HG03432 (cell line): ENCODE measurements around the gene NCS1.
"Not testable (repeated sequence)": the region's sequence is repeated elsewhere in the genome, so short reads cannot be mapped to it uniquely, and the experiment has no call there.

Experiments
- ATAC-seq: cut with Tn5 transposase; IDR thresholded peaks from one replicate; pipeline ENCODE4 v1.9.1; 2021; ENCODE audit warnings: mild to moderate bottlenecking, moderate library complexity; ENCODE audit not compliant: unreplicated experiment

The NCS1 gene

GRCh38 chr9:130259044-130259443, 86.8 kb downstream of the NCS1 start:
- ATAC-seq, result no peak

DNA sequence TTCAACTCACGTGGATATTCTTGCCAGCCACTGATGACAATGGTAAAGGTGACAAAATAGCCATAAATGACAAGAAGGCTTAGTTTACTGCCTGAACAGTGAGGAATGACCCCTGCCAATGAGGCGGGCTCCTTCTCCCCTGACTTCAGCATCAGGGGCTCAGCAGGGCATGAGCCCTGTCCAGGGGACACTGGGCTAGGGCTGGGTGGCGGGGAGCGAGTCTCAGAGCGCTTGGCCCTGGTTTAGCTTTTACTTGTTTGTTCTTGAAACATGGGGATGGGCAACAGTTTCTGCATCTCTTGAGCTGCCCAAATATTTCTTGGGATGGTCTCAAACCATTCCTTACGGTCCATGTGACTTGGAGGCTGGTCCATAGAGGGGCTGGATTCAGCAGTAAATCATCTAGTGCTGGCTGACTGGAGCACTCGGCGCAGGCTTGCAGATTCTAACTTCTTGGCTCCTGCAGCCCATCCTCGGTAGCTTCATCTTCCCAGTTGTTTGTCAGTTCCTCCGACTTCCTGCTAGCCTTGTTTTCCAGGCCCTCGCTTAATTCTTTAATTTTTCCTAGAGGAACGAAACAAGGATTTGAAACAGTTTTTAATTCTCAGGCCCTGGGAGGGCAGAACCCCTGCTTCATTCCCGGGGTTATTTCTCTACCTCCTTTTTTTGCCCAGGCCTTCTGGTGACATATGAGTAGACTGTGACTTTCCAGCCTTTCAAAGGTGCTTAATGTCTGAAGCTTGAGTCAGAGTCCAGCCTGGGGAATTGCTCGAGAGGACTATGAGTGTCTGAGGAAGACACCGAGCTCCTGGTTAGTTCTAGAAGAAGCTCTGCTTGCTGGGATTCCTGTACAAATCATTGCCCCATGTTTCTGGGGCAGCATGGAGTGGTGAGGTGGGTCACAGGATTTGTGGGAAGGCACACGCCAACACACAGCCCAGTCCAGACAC, 88.9 kb downstream of the NCS1 start:
- no peak for ATAC-seq

- no peak for ATAC-seq
These were observed 90.0 kb downstream of the NCS1 start for GRCh38 chr9:130262061-130262745.

DNA sequence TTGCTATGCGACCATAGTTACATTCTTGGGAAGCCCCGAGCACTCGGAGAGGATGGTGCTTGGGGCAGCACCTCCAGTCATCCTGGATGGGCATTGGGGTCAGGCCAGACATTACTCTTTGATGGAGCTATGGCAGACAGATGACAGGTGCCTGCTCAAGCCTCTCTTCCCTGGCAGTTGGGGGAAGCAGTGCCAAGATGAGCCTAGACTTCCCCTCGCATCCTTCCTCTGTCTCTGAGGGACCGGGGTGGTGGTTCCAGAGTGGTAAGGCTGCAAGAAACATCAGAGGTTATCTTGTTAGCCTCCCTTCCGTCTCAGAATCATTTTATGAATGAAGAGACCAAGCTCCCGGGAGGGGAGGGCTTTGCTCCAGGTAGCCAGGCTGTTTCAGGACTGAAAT, 90.6 kb downstream of the NCS1 start:
- ATAC-seq, result no peak

GRCh38 chr9:130263601-130264413, 91.6 kb downstream of the NCS1 start:
- no peak for ATAC-seq

DNA sequence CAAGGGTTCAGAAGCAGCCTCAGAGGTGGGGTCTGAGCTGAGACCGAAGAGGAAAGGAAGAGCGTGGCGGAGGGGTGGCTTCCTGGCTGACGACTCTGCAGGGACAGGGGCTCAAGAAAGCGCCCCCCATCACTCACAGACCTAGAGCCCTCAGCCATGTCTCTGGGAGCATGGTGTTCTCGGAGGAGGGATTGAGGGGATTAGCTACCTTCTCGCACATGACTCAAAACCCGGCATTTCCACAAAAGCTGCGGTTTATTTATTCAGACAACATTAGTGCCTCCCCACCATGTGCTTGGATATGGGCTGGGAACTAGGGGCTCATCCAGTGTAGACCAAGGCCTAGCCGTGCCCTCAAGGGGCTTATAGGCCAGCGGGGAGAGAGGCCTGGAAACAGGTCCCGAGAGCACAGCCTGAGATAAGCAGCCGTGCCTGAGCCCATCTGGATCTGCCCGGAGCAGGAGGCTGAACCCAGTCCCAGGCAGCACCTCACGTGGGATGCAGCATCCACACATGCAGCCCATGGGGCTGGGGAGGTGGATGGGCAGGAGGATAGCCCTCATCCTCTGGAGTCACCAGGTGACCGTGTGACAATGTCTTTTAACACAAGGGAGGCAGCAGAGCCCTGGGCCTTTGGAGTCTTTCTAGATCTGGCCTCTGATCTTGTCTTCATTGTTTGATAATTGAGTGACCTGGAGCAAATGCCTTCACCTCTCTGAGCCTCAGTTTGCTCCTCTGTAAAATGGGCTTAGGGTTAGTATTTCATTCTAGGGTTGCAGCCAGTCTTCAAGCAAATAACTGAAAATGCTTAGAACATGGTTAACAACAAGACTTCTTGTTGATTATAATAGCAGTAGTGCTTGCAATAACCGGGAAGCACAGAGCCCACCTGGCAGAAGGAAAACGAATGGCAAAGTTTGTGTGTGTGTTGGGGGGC, 92.5 kb downstream of the NCS1 start:
- ATAC-seq, result no peak

DNA sequence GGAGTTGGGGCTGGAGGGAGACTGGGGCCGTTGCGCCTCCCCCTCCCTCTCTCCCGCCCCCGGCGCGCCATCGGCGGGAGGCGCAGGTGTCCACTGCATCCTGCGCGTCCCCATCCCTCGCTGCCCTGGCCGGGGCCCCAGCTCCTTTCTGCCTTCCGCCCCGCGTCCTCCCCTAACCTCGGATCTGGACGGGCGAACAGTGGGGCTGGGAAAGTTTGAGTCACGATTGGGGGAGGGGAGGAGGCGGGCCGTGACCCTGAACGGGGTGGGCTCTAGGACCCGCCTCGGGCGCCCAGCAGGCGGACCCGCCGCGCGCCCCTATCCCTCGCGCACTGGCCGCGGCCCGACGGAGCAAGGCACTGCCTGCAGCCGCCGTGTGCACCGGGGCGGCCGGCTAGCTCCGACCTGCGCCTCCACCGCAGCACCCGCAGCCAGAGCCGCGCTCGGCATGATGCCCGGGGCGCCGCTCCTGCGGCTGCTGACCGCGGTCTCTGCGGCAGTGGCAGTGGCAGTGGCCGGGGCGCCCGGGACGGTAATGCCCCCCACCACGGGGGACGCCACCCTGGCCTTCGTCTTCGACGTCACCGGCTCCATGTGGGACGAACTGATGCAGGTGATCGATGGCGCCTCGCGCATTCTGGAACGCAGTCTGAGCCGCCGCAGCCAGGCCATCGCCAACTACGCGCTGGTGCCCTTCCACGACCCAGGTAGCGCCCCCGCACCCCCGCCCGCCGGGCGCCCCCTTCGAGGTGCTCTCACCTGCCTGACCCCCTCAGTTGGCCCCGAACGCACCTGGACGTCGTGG, 93.4 kb downstream of the NCS1 start, which contains the start of gene HMCN2:
Gene HMCN2, plus strand, starts transcription at position 330 of the 805 bp plus-strand sequence. Its CDS starts 119 bp downstream, at position 449.
- no peak for ATAC-seq

DNA sequence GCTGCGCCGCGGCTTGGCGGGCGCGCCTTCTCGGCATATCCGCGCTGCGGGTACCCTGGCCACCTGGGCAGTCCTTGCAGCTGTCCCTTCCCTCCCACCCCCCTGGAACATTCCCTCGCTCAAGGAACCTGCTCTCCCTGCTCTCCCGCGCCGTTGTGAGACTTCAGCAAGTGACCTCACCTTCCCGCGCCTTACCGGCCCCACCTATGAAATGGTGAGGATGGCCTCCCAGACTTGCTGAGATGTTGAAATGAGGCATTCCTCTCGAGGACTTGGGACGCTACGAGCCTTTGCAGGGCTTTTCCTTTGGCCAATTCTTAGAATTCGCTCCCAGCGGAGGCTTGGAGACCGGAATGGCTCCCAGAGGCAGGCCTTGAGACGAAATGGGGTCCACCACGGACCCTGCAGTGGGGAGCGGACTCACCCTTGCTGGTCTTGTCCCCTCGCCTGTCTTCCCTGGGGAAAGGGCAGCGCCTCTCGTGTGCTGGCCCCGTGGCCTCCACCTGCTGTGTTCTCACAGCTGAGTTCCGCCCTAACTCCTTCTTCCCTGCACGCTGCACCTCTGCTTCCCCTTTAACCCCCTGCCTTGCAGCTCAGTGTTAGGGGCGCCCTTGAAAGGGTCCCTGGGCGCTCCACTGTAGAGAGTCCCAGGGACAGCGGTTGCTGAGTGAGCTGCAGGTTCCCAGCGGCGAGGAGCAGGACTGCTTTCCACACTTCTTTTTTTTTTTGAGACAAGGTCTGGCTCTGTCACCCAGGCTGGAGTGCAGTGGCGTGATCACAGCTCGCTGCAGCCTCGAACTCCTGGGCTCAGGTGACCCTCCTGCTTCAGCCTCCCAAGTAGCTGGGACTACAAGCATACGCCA, 94.3 kb downstream of the NCS1 start:
- ATAC-seq, result no peak

GRCh38 chr9:130267930-130268329, 95.7 kb downstream of the NCS1 start:
- no peak for ATAC-seq

GRCh38 chr9:130268521-130269211, 96.5 kb downstream of the NCS1 start:
- ATAC-seq, result no peak

DNA sequence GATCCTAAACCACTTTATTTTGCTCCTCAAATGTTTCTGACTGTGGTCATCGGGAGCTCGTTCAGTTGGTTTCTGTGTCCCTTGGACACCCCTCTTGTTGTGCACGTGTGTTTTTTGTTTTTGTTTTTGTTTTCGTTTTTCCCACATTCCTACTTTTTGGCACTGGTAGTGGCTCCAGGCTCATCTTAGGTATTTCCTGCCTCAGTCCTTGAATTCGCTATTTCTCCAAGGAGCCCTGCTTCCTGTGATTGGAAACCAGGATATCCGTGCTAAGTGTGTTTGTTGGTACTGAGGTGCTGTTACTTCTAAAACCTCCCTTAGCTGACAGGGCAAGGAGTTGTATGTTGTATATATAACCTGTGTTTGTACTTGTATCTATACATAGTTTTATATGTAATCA, 99.3 kb downstream of the NCS1 start:
- ATAC-seq, result no peak

- ATAC-seq, result no peak
These were observed 103.0 kb downstream of the NCS1 start for GRCh38 chr9:130275156-130275555.

DNA sequence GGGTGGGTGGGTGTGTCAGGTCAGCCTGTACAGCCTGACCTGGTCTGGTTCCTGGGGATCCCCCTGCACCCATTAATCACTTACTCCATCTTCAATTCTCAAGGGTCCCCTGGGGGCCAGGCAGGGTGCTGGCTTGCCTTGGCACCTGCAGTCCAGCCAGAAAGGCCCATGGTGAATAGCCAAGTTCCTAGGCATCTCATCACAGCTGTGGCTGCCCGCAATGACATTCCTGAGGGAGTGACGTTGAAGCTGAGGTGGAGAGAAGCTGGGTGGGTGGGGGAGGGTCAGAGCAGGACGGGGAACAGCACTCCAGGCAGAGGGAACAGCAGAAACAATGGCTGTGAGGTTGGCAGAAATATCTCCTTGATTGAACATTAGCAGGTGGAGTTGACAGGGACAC, 103.9 kb downstream of the NCS1 start:
- no peak for ATAC-seq

DNA sequence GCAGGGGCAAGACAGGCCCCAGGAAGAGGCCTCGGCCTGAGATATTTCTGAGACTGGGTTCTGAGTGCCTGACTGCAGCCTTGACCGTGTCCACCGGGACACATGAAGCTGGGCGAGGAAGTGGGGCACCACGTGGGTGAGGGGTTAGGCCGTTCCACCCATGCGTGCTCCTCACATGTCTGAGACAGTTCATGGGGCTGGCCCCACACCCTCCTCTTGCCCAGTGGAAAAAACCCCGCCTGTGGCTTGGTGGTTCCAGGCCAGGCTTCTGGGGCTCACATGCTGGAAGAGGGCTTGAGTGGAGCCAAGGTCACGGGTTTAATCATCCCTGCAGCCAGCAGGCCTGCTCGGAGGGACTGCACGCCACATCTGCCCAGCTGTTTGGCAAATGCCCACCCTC, 104.8 kb downstream of the NCS1 start:
- no peak for ATAC-seq

DNA sequence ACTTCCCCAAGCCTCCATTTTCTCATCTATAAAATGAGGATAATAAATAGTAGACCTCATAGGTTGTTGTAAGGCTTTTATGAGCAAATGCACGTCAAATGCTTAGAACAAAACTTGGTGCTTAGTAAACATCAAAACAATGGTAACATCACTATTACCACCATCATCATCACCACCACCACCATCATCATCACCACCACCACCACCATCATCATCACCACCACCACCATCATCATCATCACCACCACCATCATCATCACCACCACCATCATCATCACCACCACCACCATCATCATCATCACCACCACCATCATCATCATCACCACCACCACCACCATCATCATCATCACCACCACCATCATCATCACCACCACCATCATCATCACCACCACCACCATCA, 105.3 kb downstream of the NCS1 start:
- not testable (repeated sequence) for ATAC-seq

- ATAC-seq, result no peak
These were observed 111.5 kb downstream of the NCS1 start for GRCh38 chr9:130283539-130284248.

DNA sequence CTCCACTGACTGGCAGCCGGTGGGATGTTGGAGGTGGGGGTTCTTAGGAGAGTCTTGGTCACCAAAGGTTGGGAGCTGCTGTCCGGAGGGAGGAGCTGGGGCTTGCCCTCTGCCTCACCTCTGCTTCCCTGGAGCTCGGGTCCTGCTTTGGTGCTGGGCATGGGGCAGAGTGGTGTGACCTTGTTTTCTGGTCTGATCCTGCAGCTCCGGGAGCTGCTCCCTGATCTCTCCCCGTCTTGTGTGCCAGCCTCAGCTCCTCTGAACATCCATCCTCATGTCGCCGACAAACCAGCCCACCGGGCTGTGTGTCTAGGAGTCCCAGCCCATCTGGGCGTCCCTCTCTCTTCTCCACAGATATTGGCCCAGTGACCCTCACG, 112.0 kb downstream of the NCS1 start:
- ATAC-seq, result no peak
